GM18873 (cell line): ENCODE measurements around the gene PAGE3.

Experiments used
- ATAC-seq: cut with Tn5 transposase; IDR thresholded peaks from one replicate; pipeline ENCODE4 v1.9.1; 2021; ENCODE audit warnings: mild to moderate bottlenecking, moderate library complexity, moderate number of reproducible peaks; ENCODE audit not compliant: unreplicated experiment, low FRiP score

PAGE3 gene, protein sequence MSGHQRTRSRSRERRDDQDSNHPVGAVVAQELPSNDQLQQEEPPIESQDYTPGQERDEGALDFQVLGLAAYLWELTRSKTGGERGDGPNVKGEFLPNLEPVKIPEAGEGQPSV

DNA sequence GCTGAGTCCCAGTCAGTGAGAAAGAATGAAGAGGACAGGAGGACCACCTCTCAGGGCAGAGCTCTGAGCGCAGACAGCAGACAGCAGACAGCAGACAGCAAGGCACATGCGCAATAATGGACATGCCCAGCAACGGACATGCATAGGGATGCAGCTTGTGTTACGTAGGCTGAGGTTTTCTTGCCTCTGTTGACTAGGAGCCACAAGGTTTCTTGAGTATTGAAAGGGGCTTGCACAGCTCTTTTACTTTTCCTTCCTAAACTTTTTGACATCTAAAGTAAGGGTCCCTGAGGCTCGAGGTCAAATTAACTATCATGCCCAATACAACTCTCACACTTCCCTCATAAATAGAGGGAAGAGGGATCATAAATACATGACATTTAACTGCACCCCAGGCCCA lies at the start of gene PAGE3:
TSS of gene PAGE3 (minus strand) at position 101 of the 400 bp plus-strand sequence. CDS start 1,013 bp downstream, outside the sequence.
- no peak for ATAC-seq

DNA sequence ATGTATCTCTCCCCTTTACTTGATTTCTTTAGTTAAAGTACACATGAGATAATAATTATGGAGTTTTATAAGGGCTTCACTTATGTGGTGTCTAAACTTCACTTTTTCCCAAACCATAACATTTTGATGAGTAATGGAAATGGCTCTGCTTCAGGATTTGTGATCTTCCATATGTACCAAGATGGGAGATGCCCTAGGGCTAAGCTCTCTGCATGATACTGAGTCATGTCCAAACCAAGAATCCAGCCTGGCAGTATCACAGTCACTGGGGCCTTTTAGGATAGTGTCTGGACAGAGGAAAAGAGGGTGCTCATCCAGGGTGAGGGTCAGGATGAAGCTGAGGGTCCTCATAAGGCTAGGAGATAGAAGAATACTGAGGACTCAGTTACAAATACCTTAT lies 47.9 kb upstream of the PAGE3 start:
- no peak for ATAC-seq

DNA sequence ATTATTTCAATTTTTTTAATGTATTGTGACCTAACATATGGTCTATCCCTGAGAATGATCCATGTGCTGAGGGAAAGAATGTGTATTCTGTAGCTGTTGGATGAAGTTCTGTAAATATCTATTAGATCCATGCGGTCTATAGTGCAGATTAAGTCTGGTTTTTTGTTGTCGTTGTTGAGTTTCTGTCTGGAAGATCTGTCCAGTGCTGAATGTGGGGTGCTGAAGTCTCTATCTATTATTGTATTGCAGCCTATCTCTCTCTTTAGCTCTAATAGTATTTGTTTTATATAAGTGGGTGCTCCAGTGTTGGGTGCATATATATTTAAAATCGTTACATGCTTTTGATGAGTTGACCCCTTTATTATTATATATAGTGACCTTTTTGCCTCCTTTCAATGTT lies 26.2 kb upstream of the PAGE3 start:
- no peak for ATAC-seq

DNA sequence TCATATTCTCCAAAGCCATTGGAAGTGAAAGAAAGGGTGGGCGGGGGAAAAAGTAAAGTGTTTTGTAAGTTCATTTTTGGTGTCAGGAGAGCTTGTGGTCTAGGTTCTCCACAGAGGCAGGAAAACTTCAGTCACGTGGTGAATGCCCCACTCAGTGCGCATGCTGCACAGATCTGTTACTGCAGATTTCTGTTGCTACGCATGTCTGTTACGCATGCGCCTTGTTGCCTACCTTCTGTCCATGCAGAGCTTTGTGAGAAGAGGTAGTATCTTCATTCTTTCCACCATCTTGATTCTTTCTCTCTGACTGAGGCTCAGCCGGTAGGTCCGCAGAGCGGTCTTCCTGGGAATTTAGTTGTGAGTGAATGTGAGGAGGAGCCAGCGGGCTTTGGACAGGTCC lies 15.1 kb upstream of the PAGE3 start:
- no peak for ATAC-seq

DNA sequence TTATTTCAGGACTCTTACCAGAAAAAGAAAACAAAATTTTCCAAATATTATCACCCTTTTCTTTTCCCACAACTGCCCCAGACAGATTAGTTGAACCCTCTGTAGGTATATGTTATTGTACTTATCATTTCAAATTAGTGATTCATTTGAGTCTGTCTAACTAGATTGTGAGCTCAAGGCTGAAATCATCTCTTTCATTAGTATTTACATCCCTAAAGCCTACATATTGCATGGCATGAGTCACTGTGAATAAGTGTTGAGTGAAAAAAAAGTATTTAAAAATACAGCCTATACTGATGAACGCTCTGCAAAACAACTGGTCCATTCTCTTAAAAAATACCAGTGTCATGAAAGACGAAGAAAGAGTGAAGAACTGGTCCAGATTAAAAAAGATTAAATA lies 3.9 kb downstream of the PAGE3 start:
- ATAC-seq: no peak

DNA sequence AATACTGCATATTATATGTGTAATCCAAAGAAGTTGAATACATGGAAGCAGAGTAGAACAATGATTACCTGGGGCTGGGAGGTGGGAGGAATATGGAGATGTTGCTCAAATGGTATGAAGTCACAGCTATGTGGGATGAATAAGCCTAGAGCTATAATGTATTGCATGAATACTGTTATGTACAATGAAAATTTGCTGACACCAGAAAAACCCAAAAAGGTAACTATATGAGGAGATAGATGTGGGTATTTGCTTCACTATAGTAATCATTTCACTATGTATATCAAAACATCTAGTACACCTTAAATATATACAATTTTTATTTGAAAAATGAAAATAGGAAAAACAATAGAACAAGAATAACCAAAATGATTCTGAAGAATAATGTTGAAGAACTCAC lies 11.2 kb downstream of the PAGE3 start:
- ATAC-seq: no peak

DNA sequence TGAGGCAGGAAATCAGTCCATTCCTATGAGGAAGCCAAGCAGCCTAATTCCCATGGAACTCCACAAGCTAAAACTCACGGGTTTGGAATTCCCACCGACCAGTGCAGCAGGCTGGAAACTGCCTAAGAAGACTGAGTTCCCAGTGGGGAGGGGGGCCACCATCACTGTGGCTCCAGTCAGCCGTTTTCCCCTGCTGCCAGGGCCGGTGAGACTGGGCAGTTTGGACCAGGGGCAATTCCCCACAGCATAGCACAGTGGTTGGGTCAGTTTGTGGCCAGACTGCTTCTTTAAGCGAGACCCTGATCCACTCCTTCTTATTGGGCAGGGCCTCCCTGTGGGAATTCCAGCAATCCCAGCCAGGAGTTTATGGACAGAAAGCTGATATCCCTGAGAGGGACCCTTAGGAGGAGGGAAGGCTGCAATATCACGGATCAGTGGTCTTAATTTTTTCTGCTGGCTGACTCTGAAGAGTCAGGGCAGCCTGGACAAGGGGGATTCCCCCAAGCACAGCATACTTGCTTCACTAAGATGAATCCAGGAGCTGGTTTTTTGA lies 23.9 kb downstream of the PAGE3 start:
- no peak for ATAC-seq

DNA sequence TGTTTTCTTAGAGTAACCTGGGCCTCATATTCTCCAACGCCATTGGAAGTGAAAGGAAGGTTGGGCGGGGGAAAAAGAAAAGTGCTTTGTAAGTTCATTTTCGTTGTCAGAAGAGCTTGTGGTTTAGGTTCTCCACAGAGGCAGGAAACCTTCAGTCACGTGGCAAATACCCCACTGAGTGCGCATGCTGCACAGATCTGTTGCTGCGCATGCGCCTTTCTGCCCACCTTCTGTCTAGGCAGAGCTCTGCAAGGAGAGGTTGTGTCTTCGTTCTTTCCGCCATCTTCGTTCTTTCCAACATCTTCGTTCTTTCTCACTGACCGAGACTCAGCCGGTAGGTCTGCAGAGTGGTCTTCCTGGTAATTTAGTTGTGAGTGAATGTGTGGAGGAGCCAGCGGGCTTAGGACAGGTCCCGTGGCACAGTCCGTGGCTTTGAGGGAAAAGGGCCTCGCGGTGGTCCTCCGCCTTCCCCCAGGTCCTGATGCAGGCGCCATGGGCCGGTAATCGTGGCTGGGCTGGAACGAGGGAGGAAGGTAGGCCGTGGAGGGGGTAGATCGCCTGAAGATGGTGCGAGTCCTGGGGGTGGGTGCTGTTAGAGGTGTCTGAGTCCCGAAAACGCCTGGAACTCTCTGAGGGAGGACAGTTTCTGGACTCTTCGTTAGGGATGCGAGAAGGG lies 44.5 kb downstream of the PAGE3 start, which contains the start of gene PAGE5:
TSS of gene PAGE5 (plus strand) at position 228 of the 676 bp plus-strand sequence. CDS start 1,037 bp downstream, outside the sequence.
- ATAC-seq: no peak

DNA sequence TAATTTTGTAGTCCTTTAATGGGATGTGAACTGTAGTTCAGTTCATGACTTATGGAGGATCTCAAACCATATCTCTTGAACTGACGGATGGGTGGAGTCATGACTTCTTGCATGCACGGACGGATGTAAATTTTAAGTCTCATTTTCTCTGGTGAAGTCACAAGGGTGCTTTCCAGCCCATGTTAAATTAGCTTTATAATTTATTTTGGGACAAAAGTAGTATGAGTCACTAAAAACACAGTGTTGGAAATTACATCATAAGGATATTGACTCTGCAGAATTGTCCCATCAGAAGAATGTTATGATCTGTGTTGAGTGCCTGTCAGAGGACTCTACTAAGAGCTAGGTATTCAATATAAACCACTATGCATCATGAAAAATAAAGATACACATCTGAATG lies 51.3 kb downstream of the PAGE3 start:
- no peak for ATAC-seq

DNA sequence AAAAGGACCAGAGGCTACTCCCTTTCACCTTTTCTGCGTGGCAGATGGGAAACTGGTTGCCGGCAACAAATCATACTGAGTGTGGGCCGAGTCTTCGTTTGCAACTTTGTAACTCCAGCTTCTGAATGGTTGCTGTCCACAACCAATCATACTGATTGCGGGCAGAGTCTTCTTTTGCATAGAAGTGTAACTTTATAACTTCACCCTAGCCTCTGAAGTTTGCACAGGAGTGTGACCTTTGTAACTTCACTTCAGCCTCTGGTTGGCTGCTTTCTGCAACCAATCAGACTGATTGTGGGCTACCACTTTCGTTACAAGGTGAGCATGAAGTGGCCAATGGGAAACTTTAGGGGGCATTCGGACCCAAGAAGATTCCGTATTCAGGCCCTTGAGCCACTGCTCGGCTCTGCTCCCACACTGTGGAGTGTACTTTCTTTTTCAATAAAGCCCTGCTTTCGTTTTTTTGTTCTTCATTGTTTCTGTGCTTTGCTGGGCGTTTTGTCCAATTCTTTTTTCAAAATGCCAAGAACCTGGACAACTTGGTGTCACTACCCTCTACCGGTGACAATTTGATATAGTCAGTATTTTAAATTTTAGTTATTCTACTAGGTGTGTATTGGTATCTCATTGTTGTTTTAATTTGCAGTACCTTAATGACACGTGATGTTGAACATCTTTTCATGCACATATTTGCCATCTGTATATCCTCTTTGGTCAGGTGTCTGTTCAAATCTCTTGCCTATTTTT lies 53.6 kb downstream of the PAGE3 start:
- ATAC-seq: no peak
